GOT3 (cell line): Measurements from ENCODE around the gene CACNA1D.

Experiments
- DNase-seq: peaks from one replicate; lab custom pipeline; 2025; ENCODE audit warnings: mixed read lengths; lab: John Stamatoyannopoulos, UW

The CACNA1D gene

GRCh38 chr3:53806182-53807116, 312.0 kb downstream of the CACNA1D start:
- no peak for DNase-seq

DNA sequence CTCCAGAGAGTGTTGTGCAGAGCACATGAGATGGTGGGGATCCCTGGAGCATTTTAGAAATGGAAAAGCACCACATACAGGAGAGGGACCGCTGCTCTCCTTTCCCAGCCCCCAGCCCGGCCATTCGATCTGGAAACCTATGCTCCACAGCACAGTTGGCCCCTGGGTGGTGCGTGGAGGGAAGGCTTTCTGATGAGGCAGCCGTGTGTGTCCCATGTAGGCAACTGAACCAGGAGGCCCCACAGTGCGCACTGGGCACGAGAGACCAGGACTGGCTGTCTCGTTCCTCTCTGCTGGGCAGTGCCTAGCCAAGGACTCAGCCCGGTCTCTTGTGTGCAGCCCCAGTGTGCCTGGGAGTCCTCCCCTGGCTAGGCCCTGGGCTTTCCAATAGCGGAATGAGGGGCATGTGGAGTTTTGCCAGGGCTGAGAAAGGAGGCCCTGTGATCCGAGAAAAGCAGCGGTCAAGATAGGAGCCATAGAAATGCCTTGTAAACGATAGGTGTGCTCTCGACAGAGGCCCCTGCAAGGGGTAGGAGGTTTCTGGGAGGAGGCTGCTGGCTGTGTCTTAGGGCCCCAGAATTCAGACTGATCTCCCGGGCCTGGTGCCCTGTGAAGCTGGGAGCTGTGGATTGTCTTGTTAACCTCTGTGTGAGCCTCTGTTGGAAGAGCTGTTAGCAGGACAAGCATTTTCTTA, 312.9 kb downstream of the CACNA1D start:
- DNase-seq: no peak

- DNase-seq: no peak
Measured at GRCh38 chr3:53808496-53808895, 314.1 kb downstream of the CACNA1D start.

- no peak for DNase-seq
Measured at GRCh38 chr3:53809267-53809666, 314.9 kb downstream of the CACNA1D start.

DNA sequence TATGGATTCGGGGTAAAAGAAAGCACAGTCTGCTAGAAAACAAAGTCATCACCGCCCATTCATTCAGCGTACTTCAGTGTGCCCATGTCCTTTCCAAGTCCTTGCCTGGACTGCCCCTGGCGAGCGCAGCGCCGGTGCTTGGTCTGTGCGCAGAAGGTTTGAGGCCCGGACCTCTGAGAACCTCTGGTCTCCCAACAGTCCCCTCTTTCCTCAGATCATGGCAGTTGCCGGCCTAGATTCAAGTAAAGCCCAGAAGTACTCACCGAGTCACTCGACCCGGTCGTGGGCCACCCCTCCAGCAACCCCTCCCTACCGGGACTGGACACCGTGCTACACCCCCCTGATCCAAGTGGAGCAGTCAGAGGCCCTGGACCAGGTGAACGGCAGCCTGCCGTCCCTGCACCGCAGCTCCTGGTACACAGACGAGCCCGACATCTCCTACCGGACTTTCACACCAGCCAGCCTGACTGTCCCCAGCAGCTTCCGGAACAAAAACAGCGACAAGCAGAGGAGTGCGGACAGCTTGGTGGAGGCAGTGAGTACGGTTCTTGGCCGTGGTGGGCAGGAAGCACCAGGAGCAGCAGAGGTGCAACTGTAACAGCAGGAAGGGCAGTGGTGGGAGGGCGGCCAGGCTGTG, 315.5 kb downstream of the CACNA1D start:
- no peak for DNase-seq

DNA sequence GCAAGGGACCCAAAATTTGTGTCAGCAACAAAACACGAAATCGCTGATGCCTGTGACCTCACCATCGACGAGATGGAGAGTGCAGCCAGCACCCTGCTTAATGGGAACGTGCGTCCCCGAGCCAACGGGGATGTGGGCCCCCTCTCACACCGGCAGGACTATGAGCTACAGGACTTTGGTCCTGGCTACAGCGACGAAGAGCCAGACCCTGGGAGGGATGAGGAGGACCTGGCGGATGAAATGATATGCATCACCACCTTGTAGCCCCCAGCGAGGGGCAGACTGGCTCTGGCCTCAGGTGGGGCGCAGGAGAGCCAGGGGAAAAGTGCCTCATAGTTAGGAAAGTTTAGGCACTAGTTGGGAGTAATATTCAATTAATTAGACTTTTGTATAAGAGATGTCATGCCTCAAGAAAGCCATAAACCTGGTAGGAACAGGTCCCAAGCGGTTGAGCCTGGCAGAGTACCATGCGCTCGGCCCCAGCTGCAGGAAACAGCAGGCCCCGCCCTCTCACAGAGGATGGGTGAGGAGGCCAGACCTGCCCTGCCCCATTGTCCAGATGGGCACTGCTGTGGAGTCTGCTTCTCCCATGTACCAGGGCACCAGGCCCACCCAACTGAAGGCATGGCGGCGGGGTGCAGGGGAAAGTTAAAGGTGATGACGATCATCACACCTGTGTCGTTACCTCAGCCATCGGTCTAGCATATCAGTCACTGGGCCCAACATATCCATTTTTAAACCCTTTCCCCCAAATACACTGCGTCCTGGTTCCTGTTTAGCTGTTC, 316.9 kb downstream of the CACNA1D start:
- DNase-seq: no peak

GRCh38 chr3:53812434-53812833, 318.0 kb downstream of the CACNA1D start:
- DNase-seq: no peak

GRCh38 chr3:53813229-53813628, 318.8 kb downstream of the CACNA1D start:
- no peak for DNase-seq

DNA sequence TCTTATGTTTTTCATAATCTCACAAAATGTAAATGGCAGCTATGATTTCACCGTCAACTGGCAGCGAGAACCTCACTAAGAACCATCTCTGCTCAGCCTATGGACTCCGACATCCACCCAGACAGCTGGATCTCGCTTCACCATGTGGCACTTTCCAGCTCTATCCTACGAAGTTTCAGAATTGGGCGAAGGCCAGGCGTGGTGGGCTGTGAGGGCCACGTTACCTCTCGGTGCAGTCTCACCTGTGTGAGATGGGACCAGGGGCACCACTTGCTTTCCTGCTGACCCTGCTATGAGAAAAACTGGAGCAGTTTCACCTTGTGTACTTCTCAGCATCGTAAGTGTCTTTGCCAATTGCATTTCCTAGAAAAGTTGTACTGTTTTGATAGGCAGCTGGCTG, 319.5 kb downstream of the CACNA1D start:
- no peak for DNase-seq

DNA sequence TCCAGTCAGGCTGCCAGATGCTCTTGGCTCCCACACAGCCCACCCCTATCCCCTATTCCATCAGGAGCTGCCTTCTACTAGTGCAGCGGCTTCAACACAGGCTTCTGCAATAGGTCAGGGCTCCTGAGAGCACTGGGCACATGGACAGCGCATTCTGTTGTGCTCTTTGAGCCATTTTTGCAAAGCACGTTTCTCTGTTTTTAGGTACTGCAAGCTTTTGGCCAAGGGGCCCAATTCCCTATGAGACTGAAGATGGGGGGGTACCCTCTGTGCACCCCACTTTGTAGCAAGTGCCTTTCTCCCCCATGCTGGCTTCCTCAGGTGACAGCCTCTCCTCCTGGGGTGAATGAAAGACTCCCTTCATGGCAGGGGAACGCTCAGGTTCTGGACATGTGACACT, 320.7 kb downstream of the CACNA1D start:
- DNase-seq: no peak

DNA sequence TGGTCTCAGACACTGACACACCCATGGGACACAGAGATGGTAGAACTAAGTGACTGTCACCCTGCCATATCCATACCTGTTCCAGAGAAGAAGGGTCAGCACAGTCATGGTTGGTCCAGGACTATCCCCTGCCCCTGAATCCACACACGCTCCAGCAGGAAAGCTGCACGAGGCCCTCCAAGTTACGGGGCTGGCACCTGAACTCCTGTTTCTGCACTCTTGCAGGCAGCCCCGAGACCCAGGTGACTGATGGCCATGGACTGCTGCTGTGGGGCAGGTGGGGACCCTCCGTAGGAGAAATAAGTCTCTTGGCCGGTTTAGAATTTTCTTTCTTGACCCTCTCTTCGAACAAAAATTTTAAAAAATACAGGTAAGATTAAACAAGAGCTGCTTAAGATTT, 321.2 kb downstream of the CACNA1D start:
- DNase-seq: no peak

- no peak for DNase-seq
Measured at GRCh38 chr3:53816425-53816824, 322.0 kb downstream of the CACNA1D start.

- no peak for DNase-seq
Measured at GRCh38 chr3:53817211-53817610, 322.8 kb downstream of the CACNA1D start.

- no peak for DNase-seq
Measured at GRCh38 chr3:53817809-53818208, 323.4 kb downstream of the CACNA1D start.

- DNase-seq: no peak
Measured at GRCh38 chr3:53818221-53819162, 324.1 kb downstream of the CACNA1D start.

DNA sequence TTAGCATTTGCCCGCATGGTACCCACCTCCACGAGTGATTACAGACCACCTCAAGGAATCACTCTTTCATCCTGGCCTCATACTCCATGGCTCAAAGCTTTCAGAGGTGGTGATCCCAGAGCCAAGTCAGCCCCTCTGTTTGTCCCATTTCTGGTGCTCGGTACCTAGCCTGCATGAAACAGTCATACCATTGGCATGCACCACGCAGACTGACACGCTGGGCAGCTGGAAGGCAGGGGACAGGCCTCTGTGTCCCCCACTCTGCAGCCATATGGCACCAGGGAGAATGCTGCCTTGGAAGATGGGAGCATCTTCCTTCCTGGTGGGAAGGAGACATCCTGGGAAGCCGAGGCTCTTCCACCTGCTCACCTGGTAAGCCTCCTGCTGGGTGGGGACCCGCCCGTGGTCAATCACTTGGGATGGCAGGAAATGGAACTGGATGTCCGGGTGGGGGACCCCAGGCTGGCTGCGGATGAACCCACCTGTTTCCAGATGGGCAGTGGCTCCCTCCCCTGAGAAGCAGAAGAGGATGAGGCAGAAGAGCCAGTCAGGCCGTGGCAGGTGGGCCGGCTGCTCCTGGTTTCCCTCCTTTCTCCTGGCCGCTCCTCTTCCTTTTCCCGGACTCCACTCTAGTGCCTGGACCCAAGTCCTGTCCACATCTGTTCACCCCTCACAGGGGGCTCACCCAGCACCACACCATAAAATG, 324.9 kb downstream of the CACNA1D start:
- DNase-seq: no peak

GRCh38 chr3:53820084-53820483, 325.7 kb downstream of the CACNA1D start:
- DNase-seq: no peak

DNA sequence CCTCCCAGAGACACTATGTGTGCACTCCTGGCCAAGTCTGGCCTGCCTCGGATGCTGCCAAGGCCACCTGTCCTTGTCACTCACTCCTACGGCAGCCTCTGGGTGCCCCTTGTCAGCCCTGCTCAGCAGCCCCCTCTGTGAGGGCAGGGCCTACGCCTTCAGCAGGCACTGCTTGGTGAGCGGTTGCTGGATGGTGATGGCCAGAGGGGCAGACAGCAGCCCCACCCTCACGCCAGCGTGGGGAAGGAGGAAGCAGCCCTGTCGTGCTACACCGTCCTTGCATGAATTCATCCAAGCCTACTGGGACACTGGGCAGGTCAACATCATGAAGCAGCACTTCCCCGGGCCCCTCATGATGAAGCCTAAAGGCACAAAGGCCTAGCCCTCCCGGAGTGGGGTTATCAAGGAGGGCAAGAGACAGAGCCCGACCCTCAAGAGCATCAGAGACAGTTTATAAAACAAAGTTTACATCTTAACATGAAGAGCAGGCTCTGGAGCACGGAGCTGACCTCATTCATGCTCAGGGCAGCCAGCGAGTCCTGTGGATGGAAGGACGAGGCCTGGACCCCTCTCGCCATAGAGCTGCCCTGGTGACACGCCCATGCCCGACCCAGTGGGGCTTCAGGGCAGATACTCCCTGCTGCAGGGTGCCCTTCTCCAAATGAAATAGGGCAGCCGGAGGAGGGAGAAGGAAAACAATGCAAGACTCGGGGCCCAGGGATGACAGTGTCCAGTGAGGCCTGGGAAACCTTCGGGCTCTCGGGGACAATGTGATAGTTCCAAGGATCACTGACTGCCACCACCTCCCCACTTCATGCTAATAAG, 326.6 kb downstream of the CACNA1D start:
- DNase-seq: no peak

DNA sequence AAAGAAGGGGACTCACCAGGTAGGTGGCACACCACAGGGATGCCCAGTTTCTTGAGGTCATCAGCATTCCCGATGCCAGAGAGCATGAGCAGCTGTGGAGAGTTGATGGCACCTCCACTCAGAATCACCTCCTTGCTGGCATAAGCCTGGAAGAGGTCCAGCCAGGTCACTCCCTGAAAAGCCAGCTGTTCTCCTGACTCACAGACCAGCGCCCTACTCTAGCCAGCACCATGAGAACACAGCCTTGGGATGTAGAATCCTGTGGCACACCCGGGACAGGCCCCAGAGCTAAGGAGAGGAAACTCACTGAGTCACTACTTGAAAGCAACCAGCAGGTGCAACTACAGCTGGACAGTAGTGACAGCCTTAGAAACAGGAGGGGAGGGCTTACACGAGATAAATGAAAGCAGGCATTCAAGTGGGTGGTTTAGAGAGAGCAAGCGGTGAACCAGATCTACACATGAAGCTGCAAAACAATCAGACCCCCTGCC, 327.3 kb downstream of the CACNA1D start:
- no peak for DNase-seq
